Neural progenitor cell (in vitro differentiated cells): ENCODE results near the gene NDUFAF3. TPM values are rescaled to one million over a fixed set of nuclear protein-coding genes. Genes with fewer than 3 reads are reported as not detected.

ENCODE experiments used
- DNase-seq: peaks from one replicate; pipeline ENCODE4 v3.0.0-alpha.2; 2016; ENCODE audit warnings: low spot score
- H2AFZ ChIP-seq: fragments of 200-600 bp; sonication (generic); replicated peaks from 2 replicates; pipeline ENCODE4 v1.6.1; 2016; ENCODE audit warnings: antibody characterized with exemption
- H3F3A ChIP-seq: fragments of 200-600 bp; sonication (generic); 2 replicates; pipeline ENCODE4 v1.6.1; 2016; ENCODE audit warnings: antibody characterized with exemption, low read depth
- H3K27ac ChIP-seq: fragments of 200-600 bp; sonication (generic); 2 replicates; pipeline ENCODE4 v1.5.1; 2016; ENCODE audit warnings: mild to moderate bottlenecking
- H3K27me3 ChIP-seq: fragments of 200-600 bp; sonication (generic); 2 replicates; pipeline ENCODE4 v1.6.1; 2016; ENCODE audit warnings: mild to moderate bottlenecking, moderate library complexity
- H3K36me3 ChIP-seq: fragments of 200-600 bp; sonication (generic); 2 replicates; pipeline ENCODE4 v1.5.1; 2016
- H3K4me1 ChIP-seq: fragments of 200-600 bp; sonication (generic); 2 replicates; pipeline ENCODE4 v1.6.1; 2016; ENCODE audit warnings: mixed run types
- H3K4me2 ChIP-seq: fragments of 200-600 bp; sonication (generic); 2 replicates; pipeline ENCODE4 v1.6.1; 2016
- H3K4me3 ChIP-seq: fragments of 200-600 bp; sonication (generic); 2 replicates; pipeline ENCODE4 v1.5.1; 2016
- H3K79me2 ChIP-seq: fragments of 200-600 bp; sonication (generic); 2 replicates; pipeline ENCODE4 v1.6.1; 2016; ENCODE audit warnings: low read depth
- H3K9ac ChIP-seq: fragments of 200-600 bp; sonication (generic); 2 replicates; pipeline ENCODE4 v1.6.1; 2016
- H3K9me3 ChIP-seq: fragments of 200-600 bp; sonication (generic); 2 replicates; pipeline ENCODE4 v1.5.1; 2016; ENCODE audit warnings: low read depth
- H4K20me1 ChIP-seq: fragments of 200-600 bp; sonication (generic); 2 replicates; pipeline ENCODE4 v1.6.1; 2016; ENCODE audit warnings: low read depth
- H3K27ac Mint-ChIP-seq: 3 replicates; pipeline ENCODE4 v1.8.0; 2021; ENCODE audit warnings: mixed read lengths
- H3K27me3 Mint-ChIP-seq: 2 replicates; pipeline ENCODE4 v1.8.0; 2022; ENCODE audit warnings: low read depth, mild to moderate bottlenecking, inconsistent platforms, moderate library complexity, mixed read lengths; ENCODE audit not compliant: insufficient read depth
- H3K36me3 Mint-ChIP-seq: 3 replicates; pipeline ENCODE4 v1.8.0; 2021; ENCODE audit warnings: mixed read lengths
- H3K4me1 Mint-ChIP-seq: 3 replicates; pipeline ENCODE4 v1.8.0; 2021; ENCODE audit warnings: mixed read lengths
- H3K4me3 Mint-ChIP-seq: 3 replicates; pipeline ENCODE4 v1.8.0; 2021; ENCODE audit warnings: mild to moderate bottlenecking, moderate library complexity, mixed read lengths
- H3K9me3 Mint-ChIP-seq: 3 replicates; pipeline ENCODE4 v1.8.0; 2020; ENCODE audit warnings: mixed read lengths
- EZH2 ChIP-seq: fragments of 200-600 bp; sonication (generic); IDR thresholded peaks from 2 replicates; pipeline ENCODE4 v1.6.1; 2017; ENCODE audit warnings: antibody characterized with exemption, mild to moderate bottlenecking, moderate library complexity
- EZH2phosphoT487 ChIP-seq: fragments of 200-600 bp; sonication (generic); IDR thresholded peaks from 2 replicates; pipeline ENCODE4 v1.6.1; 2017; ENCODE audit warnings: antibody characterized with exemption
- total RNA-seq: library from RNA; depleted of rRNA; stranded (reverse); fragments of >200 nt; gene quantifications from 2 replicates; pipeline ENCODE4 v1.2.3, GENCODE V29; 2015; ENCODE audit warnings: low replicate concordance
- TF ChIP-seq, protein P1 (sequence below): fragments of 200-600 bp; sonication (generic); IDR thresholded peaks from 2 replicates; pipeline ENCODE4 v1.5.1; 2017; ENCODE audit warnings: antibody characterized with exemption, mild to moderate bottlenecking

NDUFAF3 gene
- total RNA-seq, 1 donor from 2014 or later = 26.2 TPM

DNA sequence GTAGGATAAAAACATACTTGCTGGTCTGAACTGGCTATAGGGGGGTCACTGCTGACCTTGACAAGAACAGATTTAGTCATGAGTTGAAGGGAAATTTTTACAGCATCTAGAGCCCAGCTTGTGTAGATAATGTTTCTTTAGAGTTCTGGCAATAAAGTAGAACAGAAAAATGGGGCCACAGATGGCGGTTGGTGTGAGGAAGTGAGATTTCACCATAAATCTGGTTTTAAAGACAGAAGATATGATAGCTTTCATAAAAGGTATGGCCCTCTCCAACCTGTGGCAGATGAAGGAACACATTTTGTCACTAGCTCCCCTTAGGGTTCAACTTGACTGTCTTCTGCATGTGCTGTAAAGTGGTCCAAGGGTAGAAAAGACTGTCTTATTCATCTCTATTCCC is 31.6 kb downstream of the NDUFAF3 start:
- Histone ChIP-seq H3K9ac (no peak overlapping the region), H3K4me1 (no peaks in the 10 kb centered on the region), H4K20me1 (peaks cover 19% of the 10 kb centered on the region), H3K27ac (no peak overlapping the region), H3K36me3 (peaks cover 5% of the 10 kb centered on the region), H3K4me3 (no peak overlapping the region), H2AFZ (no peak overlapping the region), H3K9me3 (no peaks in the 10 kb centered on the region), H3K79me2 (peaks cover 29% of the 10 kb centered on the region), H3K4me2 (no peak overlapping the region), H3F3A (no peaks in the 10 kb centered on the region), H3K27me3 (no peaks in the 10 kb centered on the region)
- H3K4me3 Mint-ChIP-seq = no peak overlapping the region
- no peak overlapping the region for H3K27ac Mint-ChIP-seq
- H3K27me3 Mint-ChIP-seq = no peaks in the 10 kb centered on the region
- TF ChIP-seq, protein P1, sequence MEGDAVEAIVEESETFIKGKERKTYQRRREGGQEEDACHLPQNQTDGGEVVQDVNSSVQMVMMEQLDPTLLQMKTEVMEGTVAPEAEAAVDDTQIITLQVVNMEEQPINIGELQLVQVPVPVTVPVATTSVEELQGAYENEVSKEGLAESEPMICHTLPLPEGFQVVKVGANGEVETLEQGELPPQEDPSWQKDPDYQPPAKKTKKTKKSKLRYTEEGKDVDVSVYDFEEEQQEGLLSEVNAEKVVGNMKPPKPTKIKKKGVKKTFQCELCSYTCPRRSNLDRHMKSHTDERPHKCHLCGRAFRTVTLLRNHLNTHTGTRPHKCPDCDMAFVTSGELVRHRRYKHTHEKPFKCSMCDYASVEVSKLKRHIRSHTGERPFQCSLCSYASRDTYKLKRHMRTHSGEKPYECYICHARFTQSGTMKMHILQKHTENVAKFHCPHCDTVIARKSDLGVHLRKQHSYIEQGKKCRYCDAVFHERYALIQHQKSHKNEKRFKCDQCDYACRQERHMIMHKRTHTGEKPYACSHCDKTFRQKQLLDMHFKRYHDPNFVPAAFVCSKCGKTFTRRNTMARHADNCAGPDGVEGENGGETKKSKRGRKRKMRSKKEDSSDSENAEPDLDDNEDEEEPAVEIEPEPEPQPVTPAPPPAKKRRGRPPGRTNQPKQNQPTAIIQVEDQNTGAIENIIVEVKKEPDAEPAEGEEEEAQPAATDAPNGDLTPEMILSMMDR = no peak
- no peak for TF ChIP-seq EZH2phosphoT487
- TF ChIP-seq EZH2 = no peak
- no peaks in the 10 kb centered on the region for H3K9me3 Mint-ChIP-seq
- H3K4me1 Mint-ChIP-seq = no peaks in the 10 kb centered on the region
- no peak for DNase-seq
- H3K36me3 Mint-ChIP-seq = peaks cover 46% of the 10 kb centered on the region

DNA sequence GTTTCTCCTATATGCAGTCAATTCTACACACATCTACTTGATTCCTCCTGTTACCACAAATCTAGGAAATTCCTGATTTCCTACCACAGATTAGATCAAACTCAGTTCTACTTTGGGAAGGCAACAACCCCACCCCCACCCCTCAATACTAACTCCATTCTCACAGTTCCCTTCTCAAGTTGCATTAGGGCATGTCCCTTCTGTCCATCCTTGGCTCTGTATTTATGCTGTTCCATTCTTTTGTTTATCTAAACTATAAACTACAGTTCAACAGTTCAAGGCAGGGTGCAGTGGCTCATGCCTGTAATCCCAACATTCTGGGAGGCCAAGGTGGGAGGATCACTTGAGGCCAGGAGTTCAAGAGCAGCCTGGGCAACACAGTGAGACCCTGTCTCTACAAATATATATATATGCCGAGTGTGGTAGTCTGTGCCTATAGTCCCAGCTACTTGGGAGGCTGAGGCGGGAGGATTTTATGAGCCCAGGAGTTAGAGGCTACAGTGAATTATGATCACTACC is 32.5 kb downstream of the NDUFAF3 start:
- Histone ChIP-seq H3K4me3 (no peak overlapping the region), H2AFZ (no peak overlapping the region), H3K79me2 (peaks cover 30% of the 10 kb centered on the region), H3K27me3 (no peaks in the 10 kb centered on the region), H3K9me3 (no peaks in the 10 kb centered on the region), H3K4me1 (no peaks in the 10 kb centered on the region), H3K4me2 (no peak overlapping the region), H3F3A (no peaks in the 10 kb centered on the region), H3K36me3 (peaks cover 5% of the 10 kb centered on the region), H3K9ac (no peak overlapping the region), H3K27ac (no peak overlapping the region), H4K20me1 (peaks cover 19% of the 10 kb centered on the region)
- Mint-ChIP-seq H3K27me3 (no peaks in the 10 kb centered on the region), H3K9me3 (no peaks in the 10 kb centered on the region), H3K4me1 (no peaks in the 10 kb centered on the region), H3K4me3 (no peak overlapping the region), H3K27ac (no peak overlapping the region), H3K36me3 (peaks cover 46% of the 10 kb centered on the region)
- no peak for DNase-seq
- TF ChIP-seq, protein P1 = no peak
- no peak for TF ChIP-seq EZH2phosphoT487
- TF ChIP-seq EZH2 = no peak

DNA sequence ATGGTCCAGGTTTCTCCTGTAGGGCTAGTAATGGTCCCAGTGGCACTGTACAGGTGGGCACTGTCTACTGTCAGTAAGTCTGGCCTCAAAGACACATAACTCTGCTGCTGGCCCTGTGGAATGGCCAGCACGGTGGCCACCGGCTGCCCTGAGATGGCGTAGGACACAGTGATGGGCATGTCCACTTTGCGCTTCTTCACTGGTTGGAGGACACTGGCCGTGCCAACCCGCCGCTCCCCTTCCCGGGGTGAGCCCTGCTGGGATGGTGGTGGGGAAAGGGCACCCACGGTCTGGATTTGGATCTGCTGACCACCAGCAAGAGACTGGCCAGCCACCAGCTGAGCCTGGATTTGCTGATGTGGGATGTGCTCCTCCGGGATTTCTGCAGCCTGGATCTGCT is 35.3 kb downstream of the NDUFAF3 start:
- DNase-seq = no peak
- Mint-ChIP-seq H3K36me3 (peaks cover 31% of the 10 kb centered on the region), H3K4me3 (no peak overlapping the region), H3K27me3 (peaks cover 3% of the 10 kb centered on the region), H3K9me3 (no peaks in the 10 kb centered on the region), H3K27ac (no peak overlapping the region), H3K4me1 (no peaks in the 10 kb centered on the region)
- H3K27me3 ChIP-seq = no peaks in the 10 kb centered on the region
- no peak for TF ChIP-seq EZH2phosphoT487
- no peak for TF ChIP-seq EZH2
- TF ChIP-seq, protein P1 = no peak
- H3K27ac ChIP-seq = no peak overlapping the region
- peaks cover 3% of the 10 kb centered on the region for H4K20me1 ChIP-seq
- H3K79me2 ChIP-seq = peaks cover 45% of the 10 kb centered on the region
- H3K36me3 ChIP-seq = no peaks in the 10 kb centered on the region
- H3K4me2 ChIP-seq = no peak overlapping the region
- H3K4me1 ChIP-seq = no peaks in the 10 kb centered on the region
- H2AFZ ChIP-seq = no peak overlapping the region
- H3K9ac ChIP-seq = no peak overlapping the region
- H3K9me3 ChIP-seq = no peaks in the 10 kb centered on the region
- H3F3A ChIP-seq = no peaks in the 10 kb centered on the region
- no peak overlapping the region for H3K4me3 ChIP-seq
